WTC11 (cell line): ENCODE results near the gene GLI2. TPM values are rescaled to one million over a fixed set of nuclear protein-coding genes. Genes with fewer than 3 reads are reported as not detected.

ENCODE experiments used
- ATAC-seq: fragments of 200-7000 bp; cut with Tn5 transposase; 2 replicates; pipeline ENCODE4 v1.10.0; 2021; ENCODE audit warnings: mild to moderate bottlenecking, moderate library complexity
- CTCF ChIA-PET: fragments of 300-600 bp; sonication (Branson Sonifier 250); formaldehyde crosslinking; loops from one replicate; lab custom pipeline; 2021; ENCODE audit warnings: antibody characterized with exemption; lab: Charles Lee
- POLR2A ChIA-PET: fragments of 350-600 bp; sonication (Branson Sonifier 250); formaldehyde crosslinking; loops from one replicate; lab custom pipeline; 2021; ENCODE audit warnings: antibody characterized with exemption; lab: Charles Lee
- DNase-seq: peaks from one replicate; pipeline ENCODE4 v3.0.0; 2021; ENCODE audit warnings: low spot score
- H3K27ac Mint-ChIP-seq: 2 replicates; pipeline ENCODE4 v1.8.0; 2021; ENCODE audit warnings: mixed read lengths
- H3K27me3 Mint-ChIP-seq: 2 replicates; pipeline ENCODE4 v1.8.0; 2021; ENCODE audit warnings: low read depth, mild to moderate bottlenecking, moderate library complexity, mixed read lengths
- H3K36me3 Mint-ChIP-seq: 2 replicates; pipeline ENCODE4 v1.8.0; 2021; ENCODE audit warnings: mixed read lengths
- H3K4me1 Mint-ChIP-seq: 2 replicates; pipeline ENCODE4 v1.8.0; 2022; ENCODE audit warnings: mixed read lengths
- H3K4me3 Mint-ChIP-seq: 2 replicates; pipeline ENCODE4 v1.8.0; 2021; ENCODE audit warnings: mild to moderate bottlenecking, moderate library complexity, mixed read lengths
- H3K9me3 Mint-ChIP-seq: 2 replicates; pipeline ENCODE4 v1.8.0; 2021; ENCODE audit warnings: mixed read lengths
- AFF4 ChIP-seq: sonication (generic); formaldehyde crosslinking; IDR thresholded peaks from 2 replicates; pipeline ENCODE4 v1.8.1; 2023; ENCODE audit warnings: mild to moderate bottlenecking, missing genetic modification reagents, borderline replicate concordance
- AR ChIP-seq: fragments of 250-450 bp; sonication (Bioruptor Pico); IDR thresholded peaks from 2 replicates; pipeline ENCODE4 v1.9.0; 2021; ENCODE audit warnings: mild to moderate bottlenecking
- ARID4B ChIP-seq: sonication (generic); formaldehyde crosslinking; IDR thresholded peaks from 2 replicates; pipeline ENCODE4 v1.8.0; 2023; ENCODE audit warnings: missing genetic modification reagents, mild to moderate bottlenecking, borderline replicate concordance
- CTCF ChIP-seq: fragments of 200-600 bp; IDR thresholded peaks from 2 replicates; pipeline ENCODE4 v1.8.0; 2022; ENCODE audit warnings: antibody characterized with exemption
- ELF4 ChIP-seq: sonication (generic); formaldehyde crosslinking; IDR thresholded peaks from 2 replicates; pipeline ENCODE4 v1.8.1; 2022; ENCODE audit warnings: low read depth, mild to moderate bottlenecking, moderate library complexity, missing genetic modification reagents
- HMGA2 ChIP-seq: fragments of 250-450 bp; sonication (Bioruptor Pico); IDR thresholded peaks from 2 replicates; pipeline ENCODE4 v1.4.0; 2021; ENCODE audit warnings: mild to moderate bottlenecking, moderate library complexity
- MXD4 ChIP-seq: fragments of 250-450 bp; sonication (Bioruptor Pico); IDR thresholded peaks from 2 replicates; pipeline ENCODE4 v1.8.0; 2021; ENCODE audit warnings: mild to moderate bottlenecking, moderate library complexity, borderline replicate concordance
- NR3C1 ChIP-seq: sonication (generic); formaldehyde crosslinking; conservative IDR thresholded peaks from 2 replicates; pipeline ENCODE4 v1.8.1; 2023; ENCODE audit warnings: low read depth, mild to moderate bottlenecking, missing genetic modification reagents
- TCF7 ChIP-seq: sonication (generic); formaldehyde crosslinking; IDR thresholded peaks from 2 replicates; pipeline ENCODE4 v1.8.0; 2022; ENCODE audit warnings: mild to moderate bottlenecking, low read depth, missing genetic modification reagents, moderate library complexity
- TEAD1 ChIP-seq: sonication (generic); formaldehyde crosslinking; IDR thresholded peaks from 2 replicates; pipeline ENCODE4 v1.8.0; 2022; ENCODE audit warnings: mild to moderate bottlenecking, missing genetic modification reagents
- ZMAT4 ChIP-seq: fragments of 250-450 bp; sonication (Bioruptor Pico); IDR thresholded peaks from 2 replicates; pipeline ENCODE4 v1.9.0; 2021; ENCODE audit warnings: mild to moderate bottlenecking
- ZNF512 ChIP-seq: sonication (generic); formaldehyde crosslinking; IDR thresholded peaks from 2 replicates; pipeline ENCODE4 v1.8.1; 2022; ENCODE audit warnings: missing genetic modification reagents, borderline replicate concordance
- total RNA-seq: library from RNA; stranded (reverse); gene quantifications from 3 replicates; pipeline ENCODE4 v1.2.3, GENCODE V29; 2021

GLI2 gene
- total RNA-seq, 1 experiment from 2014 or later: 60.9 TPM

- TF ChIP-seq AFF4 (no peak), ZMAT4 (CRISPR knock-in tag) (no peak), ELF4 (CRISPR knock-in tag) (no peak), AR (CRISPR knock-in tag) (no peak), ARID4B (CRISPR knock-in tag) (no peak), TEAD1 (CRISPR knock-in tag) (no peak), HMGA2 (no peak), TCF7 (CRISPR knock-in tag) (no peak)
These were observed 12.9 kb upstream of the GLI2 start (continued) for GRCh38 chr2:120722568-120723421.

GRCh38 chr2:120726245-120726644 is 9.4 kb upstream of the GLI2 start:
- ChIA-PET CTCF (no interaction called here), POLR2A (no interaction called here)
- peaks cover 23% of the 10 kb centered on the region for H3K9me3 Mint-ChIP-seq
- no peak overlapping the region for H3K27ac Mint-ChIP-seq
- no peak for DNase-seq
- H3K4me1 Mint-ChIP-seq: peaks cover 24% of the 10 kb centered on the region
- H3K4me3 Mint-ChIP-seq: no peak overlapping the region
- peaks cover 45% of the 10 kb centered on the region for H3K27me3 Mint-ChIP-seq
- ATAC-seq: no peak
- H3K36me3 Mint-ChIP-seq: peaks cover 23% of the 10 kb centered on the region
- TF ChIP-seq CTCF (no peak), MXD4 (no peak), TCF7 (CRISPR knock-in tag) (no peak), NR3C1 (CRISPR knock-in tag) (no peak), TEAD1 (CRISPR knock-in tag) (no peak), ZNF512 (no peak)
- TF ChIP-seq, all 79 proteins: peak for 0
